Panc1 (cell line): Measurements from ENCODE around the gene LTC4S.

Source experiments
- TCF7L2 ChIP-seq: IDR thresholded peaks from 2 replicates; pipeline ENCODE4 v1.6.1; 2011; ENCODE audit warnings: mild to moderate bottlenecking, low read depth, low read length, inconsistent platforms
- TF ChIP-seq, protein P1 (sequence below): fragments of 450-650 bp; IDR thresholded peaks from 2 replicates; pipeline ENCODE4 v1.5.1; 2017; ENCODE audit warnings: mild to moderate bottlenecking

DNA sequence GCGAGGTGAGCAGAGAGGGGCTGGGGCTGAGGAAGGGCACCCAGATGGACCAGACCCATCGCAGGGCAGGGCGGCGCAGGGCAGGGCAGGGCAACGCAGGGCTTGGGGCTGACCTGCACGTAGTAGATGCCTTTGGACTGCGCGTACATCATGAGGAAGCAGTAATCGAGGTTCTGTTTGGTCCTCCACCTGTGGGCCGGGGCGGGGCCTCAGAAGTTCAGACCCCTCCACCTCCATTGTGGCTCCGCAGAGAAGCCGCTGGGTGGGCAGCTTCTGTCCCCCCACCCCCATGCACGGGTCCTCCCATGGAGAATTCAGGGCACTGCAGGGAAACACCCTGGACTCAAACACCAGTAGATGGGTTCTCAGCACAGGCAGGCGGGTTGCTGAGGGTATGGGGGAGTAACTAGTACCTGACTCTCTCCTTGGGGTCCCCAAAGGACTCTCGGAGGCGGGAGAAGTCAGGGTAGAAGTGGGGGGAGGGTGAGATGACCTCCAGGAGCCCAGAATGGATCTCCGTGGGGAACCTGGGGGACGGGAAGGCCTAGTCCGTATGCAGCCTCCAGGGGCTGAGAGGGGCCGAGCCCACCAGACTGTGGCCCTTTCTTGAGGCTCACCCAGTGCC is 6.4 kb downstream of the LTC4S start:
- TF ChIP-seq, protein P1, sequence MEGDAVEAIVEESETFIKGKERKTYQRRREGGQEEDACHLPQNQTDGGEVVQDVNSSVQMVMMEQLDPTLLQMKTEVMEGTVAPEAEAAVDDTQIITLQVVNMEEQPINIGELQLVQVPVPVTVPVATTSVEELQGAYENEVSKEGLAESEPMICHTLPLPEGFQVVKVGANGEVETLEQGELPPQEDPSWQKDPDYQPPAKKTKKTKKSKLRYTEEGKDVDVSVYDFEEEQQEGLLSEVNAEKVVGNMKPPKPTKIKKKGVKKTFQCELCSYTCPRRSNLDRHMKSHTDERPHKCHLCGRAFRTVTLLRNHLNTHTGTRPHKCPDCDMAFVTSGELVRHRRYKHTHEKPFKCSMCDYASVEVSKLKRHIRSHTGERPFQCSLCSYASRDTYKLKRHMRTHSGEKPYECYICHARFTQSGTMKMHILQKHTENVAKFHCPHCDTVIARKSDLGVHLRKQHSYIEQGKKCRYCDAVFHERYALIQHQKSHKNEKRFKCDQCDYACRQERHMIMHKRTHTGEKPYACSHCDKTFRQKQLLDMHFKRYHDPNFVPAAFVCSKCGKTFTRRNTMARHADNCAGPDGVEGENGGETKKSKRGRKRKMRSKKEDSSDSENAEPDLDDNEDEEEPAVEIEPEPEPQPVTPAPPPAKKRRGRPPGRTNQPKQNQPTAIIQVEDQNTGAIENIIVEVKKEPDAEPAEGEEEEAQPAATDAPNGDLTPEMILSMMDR = no peak
- TF ChIP-seq TCF7L2 = no peak
